ENCODE measurements around the gene CTNNBIP1. TPM values are rescaled to one million over a fixed set of nuclear protein-coding genes. Genes with fewer than 3 reads are reported as not detected.

CTNNBIP1 gene
- total and polyA plus RNA-seq, 7 donors, result 9.2 to 20.3 (median 18.2) TPM

DNA sequence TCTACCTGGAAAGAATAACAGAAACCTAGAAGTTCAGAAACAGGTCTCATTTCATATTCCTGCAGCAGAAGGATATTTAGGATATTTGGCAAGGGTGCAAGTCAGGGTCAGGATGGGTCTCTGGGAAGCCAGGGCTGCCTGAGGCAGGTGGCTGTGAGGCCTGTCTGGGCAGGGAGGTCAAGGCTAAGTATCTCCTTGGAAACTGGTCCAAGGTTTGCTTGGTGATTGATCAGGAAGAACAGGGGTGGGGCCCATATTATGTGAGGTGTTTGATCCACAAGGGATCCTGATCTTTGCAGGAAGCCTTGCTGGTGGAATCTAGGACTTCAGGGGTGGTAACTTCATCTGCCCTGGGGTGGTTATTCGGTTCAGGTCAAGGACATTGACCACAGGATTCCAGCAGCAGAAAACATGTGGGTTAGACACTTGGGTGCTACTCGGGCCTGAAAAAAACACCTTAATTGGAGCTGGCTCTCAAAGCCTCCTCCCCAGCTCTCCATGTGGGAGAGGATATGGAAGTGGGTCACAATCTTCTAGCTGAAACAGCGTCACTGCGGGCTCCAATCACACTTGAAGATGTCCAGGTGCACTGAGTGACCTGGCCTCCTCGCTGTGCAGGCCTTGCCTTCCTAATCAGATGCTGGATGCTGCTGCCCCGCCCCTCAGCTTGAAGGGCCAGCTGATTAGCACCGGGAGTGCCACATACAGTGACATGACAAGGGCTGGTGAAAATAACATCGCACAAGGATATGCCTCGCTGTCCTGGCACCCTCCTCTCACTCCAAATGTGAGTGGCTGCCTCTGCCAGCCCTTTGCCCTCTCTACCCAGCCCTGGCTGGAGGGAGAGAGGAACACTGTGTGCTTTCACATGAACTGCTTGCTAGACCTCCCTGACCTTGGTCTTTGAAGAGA lies 8.7 kb downstream of the CTNNBIP1 start:
- H3K4me3 ChIP-seq, result no peak overlapping the region
- no peaks in the 10 kb centered on the region for H3K36me3 ChIP-seq
- DNase-seq, result no peak
- H3K9me3 ChIP-seq, result no peaks in the 10 kb centered on the region
- H3K27ac ChIP-seq, result peak overlapping the region in 3 of 4 donors; percentile 1 to 39 (median 19)
- WGBS, 2 donors, result 46 to 78% methylated on average over 9 of the region's 9 CpGs
- intact Hi-C loops (cut with DNase I), result no loop called here
- H3K4me1 ChIP-seq, result peaks cover 0 to 9% (median 8%) of the 10 kb centered on the region in 4 donors
- TF ChIP-seq POLR2AphosphoS5 (IDR thresholded peaks at IDR 0.05), result no peak
- TF ChIP-seq, protein P1, sequence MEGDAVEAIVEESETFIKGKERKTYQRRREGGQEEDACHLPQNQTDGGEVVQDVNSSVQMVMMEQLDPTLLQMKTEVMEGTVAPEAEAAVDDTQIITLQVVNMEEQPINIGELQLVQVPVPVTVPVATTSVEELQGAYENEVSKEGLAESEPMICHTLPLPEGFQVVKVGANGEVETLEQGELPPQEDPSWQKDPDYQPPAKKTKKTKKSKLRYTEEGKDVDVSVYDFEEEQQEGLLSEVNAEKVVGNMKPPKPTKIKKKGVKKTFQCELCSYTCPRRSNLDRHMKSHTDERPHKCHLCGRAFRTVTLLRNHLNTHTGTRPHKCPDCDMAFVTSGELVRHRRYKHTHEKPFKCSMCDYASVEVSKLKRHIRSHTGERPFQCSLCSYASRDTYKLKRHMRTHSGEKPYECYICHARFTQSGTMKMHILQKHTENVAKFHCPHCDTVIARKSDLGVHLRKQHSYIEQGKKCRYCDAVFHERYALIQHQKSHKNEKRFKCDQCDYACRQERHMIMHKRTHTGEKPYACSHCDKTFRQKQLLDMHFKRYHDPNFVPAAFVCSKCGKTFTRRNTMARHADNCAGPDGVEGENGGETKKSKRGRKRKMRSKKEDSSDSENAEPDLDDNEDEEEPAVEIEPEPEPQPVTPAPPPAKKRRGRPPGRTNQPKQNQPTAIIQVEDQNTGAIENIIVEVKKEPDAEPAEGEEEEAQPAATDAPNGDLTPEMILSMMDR (IDR thresholded peaks at IDR 0.05), result no peak
- TF ChIP-seq POLR2A (IDR thresholded peaks at IDR 0.05), result no peak
- no peak for TF ChIP-seq EP300 (IDR thresholded peaks at IDR 0.05)
- no peaks in the 10 kb centered on the region for H3K27me3 ChIP-seq

DNA sequence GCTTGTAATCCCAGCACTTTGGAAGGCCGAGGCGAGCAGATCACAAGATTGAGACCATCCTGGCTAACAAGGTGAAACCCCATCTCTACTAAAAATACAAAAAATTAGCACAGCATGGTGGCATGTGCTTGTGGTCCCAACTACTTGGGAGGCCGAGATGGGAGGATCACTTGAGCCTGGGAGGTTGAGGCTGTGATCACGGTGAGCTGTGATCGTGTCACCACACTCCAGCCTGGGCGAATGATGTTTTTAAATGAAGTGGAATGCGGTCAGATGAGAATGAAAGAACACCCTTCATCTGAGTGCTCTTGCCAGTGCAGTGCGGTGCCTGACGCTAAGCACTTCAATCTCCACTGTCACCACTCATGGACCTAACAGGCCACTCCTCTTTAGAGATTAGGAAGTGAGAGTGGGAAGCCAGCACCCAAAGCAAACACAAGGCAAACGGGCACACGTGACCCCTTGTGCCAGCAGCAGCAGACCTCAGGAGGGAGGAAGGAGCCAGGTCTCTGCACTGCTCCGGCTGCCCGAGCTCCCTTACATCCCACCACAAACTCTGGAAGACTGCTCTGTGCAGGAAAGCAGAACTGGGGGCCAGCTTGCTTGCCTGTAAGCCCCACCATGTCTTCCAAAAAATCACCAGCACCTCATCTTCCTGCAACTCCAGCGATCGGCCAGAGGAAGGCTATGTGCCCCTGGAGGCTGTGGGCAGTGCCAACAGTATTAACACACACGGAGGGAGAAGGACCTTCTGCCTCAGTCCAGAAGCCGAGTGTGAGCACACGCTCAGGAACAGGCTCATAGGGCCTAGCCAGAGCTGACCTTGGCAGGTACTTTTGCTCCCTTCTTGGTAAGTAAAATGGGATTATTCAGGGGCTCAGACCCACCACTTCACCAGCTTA lies 9.7 kb downstream of the CTNNBIP1 start:
- Histone ChIP-seq H3K27me3 (no peaks in the 10 kb centered on the region), H3K9me3 (no peaks in the 10 kb centered on the region), H3K36me3 (no peaks in the 10 kb centered on the region), H3K4me3 (no peak overlapping the region), H3K4me1 (peaks cover 0 to 9% (median 8%) of the 10 kb centered on the region in 4 donors), H3K27ac (peak overlapping the region in 3 of 4 donors; percentile 1 to 39 (median 19))
- WGBS, 2 donors, result 30 to 46% methylated on average over 18 of the region's 18 CpGs
- TF ChIP-seq POLR2AphosphoS5 (IDR thresholded peaks at IDR 0.05) (no peak), EP300 (IDR thresholded peaks at IDR 0.05) (no peak), POLR2A (IDR thresholded peaks at IDR 0.05) (no peak)
- TF ChIP-seq, protein P1 (IDR thresholded peaks at IDR 0.05), result no peak
- intact Hi-C loops (cut with DNase I), result no loop called here
- no peak for DNase-seq

DNA sequence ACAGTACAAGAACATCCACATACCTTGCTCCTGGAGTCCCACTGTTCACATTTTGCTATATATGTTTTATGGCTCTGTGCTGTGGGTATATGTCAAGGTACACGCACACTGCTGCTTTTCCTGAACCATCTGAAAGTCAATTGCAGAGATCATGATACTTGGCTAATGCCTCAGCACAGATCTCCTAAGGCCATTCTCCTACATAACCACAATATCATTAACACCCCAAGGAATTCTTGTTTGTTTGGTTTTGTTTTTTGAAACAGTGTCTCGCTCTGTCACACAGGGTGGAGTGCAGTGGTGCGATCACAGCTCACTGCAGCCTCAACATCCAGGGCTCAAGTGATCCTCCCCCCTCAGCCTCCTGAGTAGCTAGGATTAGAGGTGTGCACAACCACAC lies 16.0 kb downstream of the CTNNBIP1 start:
- Histone ChIP-seq H3K27ac (peak overlapping the region in 1 of 4 donors; percentile 57), H3K36me3 (no peaks in the 10 kb centered on the region), H3K4me1 (peaks cover 0 to 25% (median 20%) of the 10 kb centered on the region in 4 donors), H3K9me3 (no peaks in the 10 kb centered on the region), H3K27me3 (no peaks in the 10 kb centered on the region), H3K4me3 (no peak overlapping the region)
- WGBS, 2 donors, result 82 to 92% methylated on average over 3 of the region's 3 CpGs
- no peak for TF ChIP-seq POLR2A (IDR thresholded peaks at IDR 0.05)
- no peak for TF ChIP-seq EP300 (IDR thresholded peaks at IDR 0.05)
- TF ChIP-seq, protein P1 (IDR thresholded peaks at IDR 0.05), result no peak
- no peak for TF ChIP-seq POLR2AphosphoS5 (IDR thresholded peaks at IDR 0.05)
- no peak for DNase-seq
- intact Hi-C loops (cut with DNase I), result no loop called here

DNA sequence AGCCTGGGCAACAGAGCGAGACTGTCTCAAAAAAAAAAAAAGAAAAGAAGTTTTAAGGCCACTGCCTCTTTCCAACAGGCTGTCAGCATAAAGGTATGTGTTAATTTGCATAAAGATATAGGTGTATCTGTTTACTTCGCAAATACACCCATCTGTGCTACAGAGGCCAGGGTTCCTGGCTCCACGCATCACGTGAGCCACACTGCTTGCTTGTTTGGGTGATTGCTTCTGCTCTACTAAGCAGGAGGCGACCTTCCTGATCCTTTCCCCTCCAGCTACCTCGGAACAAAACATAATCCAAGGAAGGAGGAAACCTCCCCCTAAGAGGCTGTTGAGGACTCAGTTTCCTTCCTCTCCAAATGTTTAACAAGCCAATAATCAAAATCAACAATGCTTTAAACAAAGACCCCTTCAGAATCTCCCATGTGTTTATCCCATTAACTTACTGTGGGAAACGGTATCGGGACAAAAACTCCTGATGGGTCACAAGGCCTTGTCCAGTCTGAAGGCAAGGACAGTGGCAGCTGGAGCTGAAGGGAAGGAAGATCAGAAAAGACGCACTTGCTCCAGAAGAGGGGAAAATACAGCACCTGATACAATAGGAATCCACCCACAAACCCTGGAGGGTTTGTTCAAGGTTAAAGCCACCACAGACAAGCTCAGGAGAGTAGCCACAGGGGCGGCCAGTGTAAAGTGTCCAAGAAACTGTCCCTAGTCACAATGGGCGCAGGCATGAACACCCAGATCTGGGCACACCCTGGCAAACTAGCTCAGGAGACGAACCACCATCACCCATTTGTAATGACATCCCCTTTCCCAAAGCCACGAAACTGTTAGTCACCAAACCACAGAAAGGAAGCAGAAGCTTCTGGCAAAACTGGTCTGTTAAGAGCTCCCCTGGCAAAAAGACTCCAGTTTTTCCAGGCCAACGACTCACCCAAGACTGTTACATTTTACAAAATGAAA lies 17.2 kb downstream of the CTNNBIP1 start:
- no peaks in the 10 kb centered on the region for H3K36me3 ChIP-seq
- 66 to 72% methylated on average over 14 of the region's 14 CpGs for WGBS, 2 donors
- no peak for DNase-seq
- no peaks in the 10 kb centered on the region for H3K27me3 ChIP-seq
- intact Hi-C loops (cut with DNase I), result no loop called here
- H3K9me3 ChIP-seq, result no peaks in the 10 kb centered on the region
- H3K27ac ChIP-seq, result peak overlapping the region; percentile 17 to 57 (median 39)
- peaks cover 0 to 26% (median 20%) of the 10 kb centered on the region in 4 donors for H3K4me1 ChIP-seq
- no peak overlapping the region for H3K4me3 ChIP-seq
- TF ChIP-seq, protein P1 (IDR thresholded peaks at IDR 0.05), result no peak

All from sigmoid colon (tissue), 7 donors.